HCT116 (cell line): ENCODE results near the gene HOXB9. TPM values are rescaled to one million over a fixed set of nuclear protein-coding genes. Genes with fewer than 3 reads are reported as not detected.

Source experiments
- ATAC-seq: fragments of 200-7000 bp; cut with Tn5 transposase; 2 replicates; pipeline ENCODE4 v1.9.1; 2020; ENCODE audit warnings: mild to moderate bottlenecking, moderate library complexity
- BruUV-seq: library from RNA; stranded (reverse); fragments of 400-500 nt; replicated peaks from 2 replicates; lab custom pipeline; 2021; lab: Mats Ljungman, UMichigan
- CTCF ChIA-PET: fragments of 300-600 bp; sonication (Branson Sonifier 250); formaldehyde crosslinking; loops from one replicate; lab custom pipeline; 2021; ENCODE audit warnings: antibody characterized with exemption; lab: Charles Lee
- POLR2A ChIA-PET: fragments of 300-600, 350-600 bp; sonication (Branson Sonifier 250); formaldehyde crosslinking; loops from one replicate; lab custom pipeline; 2021; ENCODE audit warnings: antibody characterized with exemption; lab: Charles Lee
- RAD21 ChIA-PET, 2 experiments: fragments of 300-600 bp; sonication (Branson Sonifier 250); formaldehyde crosslinking; loops; one replicate each; lab custom pipeline; 2023; ENCODE audit warnings: low total read pairs in 2 of 2; ENCODE audit not compliant: uncharacterized antibody in 2 of 2, unreplicated experiment in 2 of 2, low non-redundant PET in 1 of 2; lab: Charles Lee
- DNase-seq: peaks from one replicate; pipeline ENCODE4 v3.0.0-alpha.2; 2010; ENCODE audit warnings: low read depth, low spot score
- H2AFZ ChIP-seq: fragments of 200-600 bp; shearing (Covaris generic), sonication (generic); 2 replicates; pipeline ENCODE4 v1.6.1; 2017; ENCODE audit warnings: low read depth, mixed run types, mixed read lengths, antibody characterized with exemption, low read length; ENCODE audit not compliant: poor library complexity, severe bottlenecking
- H3K27ac ChIP-seq: 2 replicates; pipeline ENCODE4 v1.5.1; 2012; ENCODE audit warnings: low read depth, low read length
- H3K27me3 ChIP-seq: fragments of 200-600 bp; sonication (generic); 2 replicates; pipeline ENCODE4 v1.6.1; 2016; ENCODE audit warnings: mixed run types, low read length, mixed read lengths; ENCODE audit not compliant: insufficient read depth
- H3K36me3 ChIP-seq, 2 experiments: fragments of 200-500 bp in 1 of 2; fragments of 200-600 bp in 1 of 2; sonication (Bioruptor generic) in 1 of 2; sonication (generic) in 1 of 2; 2 replicates each; pipeline versions ENCODE4 v1.5.1 to v1.6.1; 2014 to 2016; ENCODE audit warnings: low read length in 2 of 2, inconsistent platforms in 1 of 2, mixed read lengths in 1 of 2, mixed run types in 1 of 2; ENCODE audit not compliant: insufficient read depth in 2 of 2, control insufficient read depth in 1 of 2
- H3K4me1 ChIP-seq, 2 experiments: fragments of 200-600 bp in 1 of 2; sonication (generic) in 1 of 2; 2 replicates each; pipeline versions ENCODE4 v1.5.1 to v1.6.1; 2012 to 2017; ENCODE audit warnings: low read length in 2 of 2, inconsistent platforms in 1 of 2, mild to moderate bottlenecking in 1 of 2, mixed read lengths in 1 of 2, mixed run types in 1 of 2, moderate library complexity in 1 of 2; ENCODE audit not compliant: insufficient read depth in 2 of 2, control insufficient read depth in 1 of 2
- H3K4me2 ChIP-seq: fragments of 200-600 bp; sonication (generic); 2 replicates; pipeline ENCODE4 v1.6.1; 2017; ENCODE audit warnings: mixed run types, low read length, mixed read lengths
- H3K4me3 ChIP-seq, 2 experiments: fragments of 200-600 bp in 1 of 2; sonication (generic) in 1 of 2; replicated peaks in 1 of 2; 2 replicates each; pipeline ENCODE4 v1.5.1; 2011 to 2016; ENCODE audit warnings: low read length in 2 of 2, control low read depth in 1 of 2, low read depth in 1 of 2, mild to moderate bottlenecking in 1 of 2, mixed read lengths in 1 of 2, mixed run types in 1 of 2
- H3K79me2 ChIP-seq: fragments of 200-600 bp; sonication (generic); 2 replicates; pipeline ENCODE4 v1.6.1; 2017; ENCODE audit warnings: mild to moderate bottlenecking, mixed run types, low read length, moderate library complexity, mixed read lengths; ENCODE audit not compliant: insufficient read depth
- H3K9ac ChIP-seq: fragments of 200-600 bp; sonication (generic); 2 replicates; pipeline ENCODE4 v1.6.1; 2016; ENCODE audit warnings: low read length, mixed read lengths
- H3K9me2 ChIP-seq: fragments of 200-600 bp; sonication (generic), shearing (Covaris generic); 2 replicates; pipeline ENCODE4 v1.6.1; 2017; ENCODE audit warnings: mixed run types, mild to moderate bottlenecking, moderate library complexity; ENCODE audit not compliant: insufficient read depth
- H3K9me3 ChIP-seq, 2 experiments: fragments of 200-500 bp in 1 of 2; fragments of 200-600 bp in 1 of 2; sonication (Bioruptor generic) in 1 of 2; sonication (generic) in 1 of 2; 2 replicates each; pipeline ENCODE4 v1.6.1; 2014 to 2017; ENCODE audit warnings: low read length in 2 of 2, mixed read lengths in 2 of 2, inconsistent platforms in 1 of 2, low read depth in 1 of 2, mild to moderate bottlenecking in 1 of 2, mixed run types in 1 of 2, moderate library complexity in 1 of 2; ENCODE audit not compliant: control insufficient read depth in 1 of 2, insufficient read depth in 1 of 2
- H4K20me1 ChIP-seq: fragments of 200-600 bp; sonication (generic), shearing (Covaris generic); 2 replicates; pipeline ENCODE4 v1.6.1; 2017; ENCODE audit warnings: mixed run types, mild to moderate bottlenecking, moderate library complexity; ENCODE audit not compliant: insufficient read depth
- CTCF ChIP-seq, 3 experiments: fragments of 200-600 bp in 1 of 3; sonication (generic) in 1 of 3; IDR thresholded peaks in 2 of 3; conservative IDR thresholded peaks in 1 of 3; 2 replicates each; pipeline ENCODE4 v1.5.1; 2012 to 2017; ENCODE audit warnings: low read depth in 2 of 3, low read length in 2 of 3, antibody characterized with exemption in 1 of 3, borderline replicate concordance in 1 of 3, control low read depth in 1 of 3, mild to moderate bottlenecking in 1 of 3, mixed read lengths in 1 of 3, mixed run types in 1 of 3, moderate library complexity in 1 of 3; ENCODE audit not compliant: insufficient read depth in 1 of 3
- EGR1 ChIP-seq: IDR thresholded peaks from 2 replicates; pipeline ENCODE4 v1.6.1; 2012; ENCODE audit warnings: low read depth
- ELF1 ChIP-seq: IDR thresholded peaks from 2 replicates; pipeline ENCODE4 v1.6.1; 2012; ENCODE audit warnings: low read depth, borderline replicate concordance
- EZH2 ChIP-seq: fragments of 200-600 bp; sonication (generic); IDR thresholded peaks from 2 replicates; pipeline ENCODE4 v1.6.1; 2017; ENCODE audit warnings: antibody characterized with exemption, mixed run types
- FOSL1 ChIP-seq: IDR thresholded peaks from 2 replicates; pipeline ENCODE4 v1.6.1; 2012; ENCODE audit warnings: low read depth
- MAX ChIP-seq: IDR thresholded peaks from 2 replicates; pipeline ENCODE4 v1.6.1; 2012
- POLR2A ChIP-seq: IDR thresholded peaks from 2 replicates; pipeline ENCODE4 v1.7.0; 2011; ENCODE audit warnings: borderline replicate concordance; ENCODE audit not compliant: insufficient read depth, insufficient read length; ENCODE audit errors: extremely low read depth
- POLR2AphosphoS5 ChIP-seq: IDR thresholded peaks from 2 replicates; pipeline ENCODE4 v1.6.1; 2011; ENCODE audit warnings: mild to moderate bottlenecking, low read depth, low read length, moderate library complexity
- RAD21 ChIP-seq: IDR thresholded peaks from 2 replicates; pipeline ENCODE4 v1.6.1; 2012; ENCODE audit warnings: low read depth, mild to moderate bottlenecking
- SIN3A ChIP-seq: IDR thresholded peaks from 2 replicates; pipeline ENCODE4 v1.6.1; 2012; ENCODE audit warnings: low read depth
- SP1 ChIP-seq: IDR thresholded peaks from 2 replicates; pipeline ENCODE4 v1.6.1; 2012; ENCODE audit warnings: low read depth
- SRF ChIP-seq: IDR thresholded peaks from 2 replicates; pipeline ENCODE4 v1.6.1; 2012; ENCODE audit warnings: low read depth
- TCF7L2 ChIP-seq: IDR thresholded peaks from 2 replicates; pipeline ENCODE4 v1.7.0; 2011; ENCODE audit warnings: borderline replicate concordance, inconsistent platforms; ENCODE audit not compliant: insufficient read depth, insufficient read length; ENCODE audit errors: extremely low read depth
- YY1 ChIP-seq: IDR thresholded peaks from 2 replicates; pipeline ENCODE4 v1.6.1; 2011; ENCODE audit warnings: low read length, low read depth, moderate library complexity, mild to moderate bottlenecking; ENCODE audit not compliant: insufficient replicate concordance; ENCODE audit errors: extremely low read depth
- ZBTB33 ChIP-seq: IDR thresholded peaks from 2 replicates; pipeline ENCODE4 v1.6.1; 2011; ENCODE audit warnings: mild to moderate bottlenecking, low read length, moderate library complexity; ENCODE audit not compliant: insufficient replicate concordance; ENCODE audit errors: extremely low read depth
- ZFX ChIP-seq: fragments of 450-650 bp; IDR thresholded peaks from 2 replicates; pipeline ENCODE4 v1.6.1; 2017
- ZNF274 ChIP-seq: fragments of 200-500 bp; sonication (Bioruptor generic); IDR thresholded peaks from 2 replicates; pipeline ENCODE4 v1.6.1; 2014; ENCODE audit warnings: mild to moderate bottlenecking, low read depth, low read length, inconsistent platforms
- intact Hi-C: fragments of 100-400 bp; cut with micrococcal nuclease; formaldehyde crosslinking; loops from 2 replicates; pipeline ENCODE4 v1.10.0; 2022
- total RNA-seq: library from RNA; stranded (reverse); gene quantifications from one replicate; pipeline ENCODE4 v1.2.1, GENCODE V29; 2021; ENCODE audit not compliant: unreplicated experiment
- TF ChIP-seq, protein P1 (sequence below): IDR thresholded peaks from 2 replicates; pipeline ENCODE4 v1.6.1; 2012; ENCODE audit warnings: low read depth
- TF ChIP-seq, protein P2 (sequence below): IDR thresholded peaks from 2 replicates; pipeline ENCODE4 v1.6.1; 2012

Gene HOXB9
- total RNA-seq, 1 experiment from 2014 or later, result 40.1 TPM

- H3K4me3 ChIP-seq, result peak overlapping the region; percentile 80 to 90
- H2AFZ ChIP-seq, result peak overlapping the region; percentile 19
- peaks cover 82% of the 10 kb centered on the region for H3K79me2 ChIP-seq
- intact Hi-C loops, result loop anchor here (2.0 to 10.0 kb wide), 2 partner anchors 128 to 352 kb away; no protein-coding TSS in a partner anchor
- peak overlapping the region; percentile 95 for H3K4me2 ChIP-seq
- ChIA-PET CTCF (interaction anchor here (0.6 to 1.4 kb wide), 19 partner anchors 9 to 587 kb away, joined by 3 to 11 read pairs (median 4); partner anchors contain the start of genes HOXB5 and HOXB9), RAD21 (no interaction called here), POLR2A (interaction anchor here (0.7 to 1.9 kb wide), 3 partner anchors 13 to 586 kb away, joined by 3 to 11 read pairs (median 3); partner anchors contain the start of gene HOXB9)
- H3K36me3 ChIP-seq, result no peaks in the 10 kb centered on the region
- no peaks in the 10 kb centered on the region for H4K20me1 ChIP-seq
- H3K4me1 ChIP-seq, result peaks cover 19 to 55% of the 10 kb centered on the region in 2 experiments; a peak in 3 of 4 replicates
- no peaks in the 10 kb centered on the region for H3K9me3 ChIP-seq
- no peaks in the 10 kb centered on the region for H3K9me2 ChIP-seq
- no peaks in the 10 kb centered on the region for H3K27me3 ChIP-seq
- H3K27ac ChIP-seq, result peak overlapping the region; percentile 98
- BruUV-seq, result no TSS peak
- ATAC-seq (no peak), DNase-seq (no peak)
- H3K9ac ChIP-seq, result peak overlapping the region; percentile 97
- TF ChIP-seq EZH2 (no peak), POLR2AphosphoS5 (no peak), ZBTB33 (no peak), ZFX (no peak), TCF7L2 (no peak), CTCF (IDR thresholded peaks at IDR 0.05 in 2 of 3, conservative IDR thresholded peaks at IDR 0.05 in 1 of 3; ENCODE audit: borderline replicate concordance in 1 of 3, insufficient read depth in 1 of 3, low read depth in 2 of 3, low read length in 2 of 3) (no peak; a peak in 1 of 6 replicates), SRF (no peak), EGR1 (no peak), SIN3A (no peak), MAX (no peak), SP1 (no peak), ELF1 (no peak), FOSL1 (no peak), ZNF274 (no peak), YY1 (no peak), RAD21 (no peak), POLR2A (no peak)
- TF ChIP-seq, protein P1, sequence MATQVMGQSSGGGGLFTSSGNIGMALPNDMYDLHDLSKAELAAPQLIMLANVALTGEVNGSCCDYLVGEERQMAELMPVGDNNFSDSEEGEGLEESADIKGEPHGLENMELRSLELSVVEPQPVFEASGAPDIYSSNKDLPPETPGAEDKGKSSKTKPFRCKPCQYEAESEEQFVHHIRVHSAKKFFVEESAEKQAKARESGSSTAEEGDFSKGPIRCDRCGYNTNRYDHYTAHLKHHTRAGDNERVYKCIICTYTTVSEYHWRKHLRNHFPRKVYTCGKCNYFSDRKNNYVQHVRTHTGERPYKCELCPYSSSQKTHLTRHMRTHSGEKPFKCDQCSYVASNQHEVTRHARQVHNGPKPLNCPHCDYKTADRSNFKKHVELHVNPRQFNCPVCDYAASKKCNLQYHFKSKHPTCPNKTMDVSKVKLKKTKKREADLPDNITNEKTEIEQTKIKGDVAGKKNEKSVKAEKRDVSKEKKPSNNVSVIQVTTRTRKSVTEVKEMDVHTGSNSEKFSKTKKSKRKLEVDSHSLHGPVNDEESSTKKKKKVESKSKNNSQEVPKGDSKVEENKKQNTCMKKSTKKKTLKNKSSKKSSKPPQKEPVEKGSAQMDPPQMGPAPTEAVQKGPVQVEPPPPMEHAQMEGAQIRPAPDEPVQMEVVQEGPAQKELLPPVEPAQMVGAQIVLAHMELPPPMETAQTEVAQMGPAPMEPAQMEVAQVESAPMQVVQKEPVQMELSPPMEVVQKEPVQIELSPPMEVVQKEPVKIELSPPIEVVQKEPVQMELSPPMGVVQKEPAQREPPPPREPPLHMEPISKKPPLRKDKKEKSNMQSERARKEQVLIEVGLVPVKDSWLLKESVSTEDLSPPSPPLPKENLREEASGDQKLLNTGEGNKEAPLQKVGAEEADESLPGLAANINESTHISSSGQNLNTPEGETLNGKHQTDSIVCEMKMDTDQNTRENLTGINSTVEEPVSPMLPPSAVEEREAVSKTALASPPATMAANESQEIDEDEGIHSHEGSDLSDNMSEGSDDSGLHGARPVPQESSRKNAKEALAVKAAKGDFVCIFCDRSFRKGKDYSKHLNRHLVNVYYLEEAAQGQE, result no peak
- TF ChIP-seq, protein P2, sequence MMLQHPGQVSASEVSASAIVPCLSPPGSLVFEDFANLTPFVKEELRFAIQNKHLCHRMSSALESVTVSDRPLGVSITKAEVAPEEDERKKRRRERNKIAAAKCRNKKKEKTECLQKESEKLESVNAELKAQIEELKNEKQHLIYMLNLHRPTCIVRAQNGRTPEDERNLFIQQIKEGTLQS, result no peak
Measured at GRCh38 chr17:48612456-48612853, 13.7 kb downstream of the HOXB9 start.
